Stimulated activated CD8-positive, alpha-beta memory T cell treated with anti-CD3 and anti-CD28 coated beads, Interleukin-4, amount 100 ng/mL, for 48 hours (primary cell): ENCODE data around the gene NR1H2.
A peak's percentile ranks its signal among the peaks of the same experiment; 100 is the strongest.
"Not testable (repeated sequence)": the region's sequence is repeated elsewhere in the genome, so short reads cannot be mapped to it uniquely, and the experiment has no call there.

ENCODE experiments used
- DNase-seq: peaks from one replicate; pipeline ENCODE4 v3.0.0-alpha.2; 2020

The NR1H2 gene

DNA sequence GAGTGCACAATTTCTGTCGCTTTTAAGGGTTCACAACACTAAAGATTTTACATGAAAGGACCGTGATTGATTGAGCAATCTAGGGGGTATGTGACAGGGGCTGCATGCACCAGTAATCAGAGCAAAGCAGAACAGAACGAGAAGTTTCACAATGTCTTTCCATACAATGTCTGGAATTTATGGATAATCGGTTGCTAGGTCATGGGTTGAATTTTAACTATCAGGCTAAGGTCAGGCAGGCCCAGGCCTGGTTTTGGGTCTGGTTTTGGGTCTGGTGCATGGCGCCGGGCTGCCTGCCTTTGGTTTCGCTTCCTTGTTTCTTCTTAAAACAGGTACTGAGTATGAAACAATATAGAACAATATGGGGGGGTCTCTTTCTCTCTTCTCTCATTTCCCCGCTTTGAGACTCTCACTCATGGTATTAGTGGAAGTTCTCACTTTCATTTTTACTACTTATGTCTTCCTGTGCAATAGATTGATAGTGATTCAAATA lies 29.1 kb upstream of the NR1H2 start:
- DNase-seq: peak; percentile 58

DNA sequence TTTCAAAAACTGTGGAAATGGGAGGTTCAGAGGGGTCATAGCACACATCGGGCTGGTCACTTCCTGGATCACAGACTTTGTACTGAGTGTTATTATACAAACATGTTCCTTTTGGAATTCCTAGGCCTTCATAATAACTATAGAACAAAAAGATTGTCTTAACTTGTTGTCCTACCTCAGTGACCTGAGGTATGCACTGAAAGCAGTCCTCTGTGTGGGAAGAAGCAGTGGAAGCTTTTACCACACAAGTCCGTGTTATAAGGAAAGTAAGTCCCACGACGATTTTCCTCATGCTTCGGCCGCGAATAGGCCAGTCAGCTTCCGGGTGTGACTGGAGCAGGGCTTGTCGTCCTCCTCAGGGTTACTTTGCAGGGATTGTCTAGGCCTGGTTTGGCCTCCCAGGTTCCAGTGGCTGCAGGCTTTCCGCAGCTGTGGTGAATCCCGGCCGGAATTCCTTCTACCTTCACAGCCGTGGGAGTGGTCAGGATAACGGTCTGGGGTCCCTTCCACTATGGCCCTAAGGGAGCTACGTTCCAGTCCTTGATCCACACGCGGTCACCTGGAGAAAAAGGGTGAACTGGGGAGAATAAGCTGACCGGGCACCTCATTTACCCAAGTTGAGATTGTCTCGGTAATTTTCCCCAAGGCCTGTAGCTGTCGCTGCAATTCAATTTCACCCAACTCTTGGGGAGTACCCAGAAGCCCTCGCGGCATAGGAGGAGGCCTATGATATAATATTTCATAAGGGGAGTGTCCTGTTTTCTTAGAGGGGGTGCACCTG lies 26.8 kb upstream of the NR1H2 start:
- no peak for DNase-seq

DNA sequence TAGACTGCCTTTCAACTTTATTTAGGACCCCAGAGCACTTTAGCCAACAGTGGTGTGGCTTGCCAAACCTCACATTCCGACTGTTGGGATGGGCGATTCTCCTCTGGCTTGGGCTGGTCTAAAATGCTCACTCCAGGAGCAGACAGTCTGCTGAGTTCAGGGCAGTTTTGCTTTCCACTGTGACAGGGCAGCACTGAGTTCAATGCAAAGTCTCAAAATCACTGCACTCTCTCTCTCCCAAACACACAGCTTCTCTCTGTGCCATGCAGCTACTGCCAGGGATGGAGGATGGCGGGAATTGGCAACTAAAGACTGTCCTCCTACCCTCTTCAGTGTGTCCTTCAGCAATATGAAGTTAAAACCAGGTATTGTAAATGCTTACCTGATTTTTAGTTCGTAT lies 24.0 kb upstream of the NR1H2 start:
- DNase-seq: no peak

DNA sequence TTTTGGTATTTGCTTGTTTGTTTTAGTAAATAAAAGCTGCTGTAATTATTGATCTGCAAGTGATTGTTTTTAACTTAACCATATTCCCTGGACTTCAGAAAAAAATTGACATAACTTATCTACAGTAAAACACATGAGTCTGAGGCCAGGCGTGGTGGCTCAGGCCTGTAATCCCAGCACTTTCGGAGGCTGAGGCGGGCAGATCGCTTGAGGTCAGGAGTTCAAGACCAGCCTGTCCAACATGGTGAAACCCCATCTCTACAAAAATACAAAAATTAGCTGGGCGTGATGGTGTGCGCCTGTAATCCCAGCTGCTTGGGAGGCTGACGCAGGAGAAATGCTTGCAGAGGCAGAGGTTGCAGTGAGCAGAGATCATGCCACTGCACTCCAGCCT lies 22.8 kb upstream of the NR1H2 start:
- DNase-seq: not testable (repeated sequence)

DNA sequence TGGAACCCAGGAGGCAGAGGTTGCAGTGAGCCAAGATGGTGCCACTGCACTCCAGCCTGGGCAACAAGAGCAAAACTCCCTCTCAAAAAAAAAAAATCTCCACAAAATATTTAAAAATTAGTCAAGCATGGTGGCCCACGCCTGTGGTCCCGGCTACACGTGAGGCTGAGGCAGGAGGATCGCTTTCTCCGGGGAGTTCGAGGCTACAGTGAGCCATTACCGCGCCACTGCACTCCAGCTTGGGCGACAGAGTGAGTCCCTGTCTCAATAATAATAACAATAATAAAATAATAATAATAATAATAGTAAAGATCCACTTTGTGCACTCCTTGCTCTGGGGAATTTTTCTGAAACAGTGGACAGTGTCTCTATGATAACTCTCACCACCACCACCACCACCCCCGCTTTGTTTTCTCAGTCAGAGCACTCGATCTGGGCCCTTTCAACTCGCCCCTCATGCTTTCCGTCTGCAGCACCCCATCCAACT lies 19.5 kb upstream of the NR1H2 start:
- DNase-seq: no peak

DNA sequence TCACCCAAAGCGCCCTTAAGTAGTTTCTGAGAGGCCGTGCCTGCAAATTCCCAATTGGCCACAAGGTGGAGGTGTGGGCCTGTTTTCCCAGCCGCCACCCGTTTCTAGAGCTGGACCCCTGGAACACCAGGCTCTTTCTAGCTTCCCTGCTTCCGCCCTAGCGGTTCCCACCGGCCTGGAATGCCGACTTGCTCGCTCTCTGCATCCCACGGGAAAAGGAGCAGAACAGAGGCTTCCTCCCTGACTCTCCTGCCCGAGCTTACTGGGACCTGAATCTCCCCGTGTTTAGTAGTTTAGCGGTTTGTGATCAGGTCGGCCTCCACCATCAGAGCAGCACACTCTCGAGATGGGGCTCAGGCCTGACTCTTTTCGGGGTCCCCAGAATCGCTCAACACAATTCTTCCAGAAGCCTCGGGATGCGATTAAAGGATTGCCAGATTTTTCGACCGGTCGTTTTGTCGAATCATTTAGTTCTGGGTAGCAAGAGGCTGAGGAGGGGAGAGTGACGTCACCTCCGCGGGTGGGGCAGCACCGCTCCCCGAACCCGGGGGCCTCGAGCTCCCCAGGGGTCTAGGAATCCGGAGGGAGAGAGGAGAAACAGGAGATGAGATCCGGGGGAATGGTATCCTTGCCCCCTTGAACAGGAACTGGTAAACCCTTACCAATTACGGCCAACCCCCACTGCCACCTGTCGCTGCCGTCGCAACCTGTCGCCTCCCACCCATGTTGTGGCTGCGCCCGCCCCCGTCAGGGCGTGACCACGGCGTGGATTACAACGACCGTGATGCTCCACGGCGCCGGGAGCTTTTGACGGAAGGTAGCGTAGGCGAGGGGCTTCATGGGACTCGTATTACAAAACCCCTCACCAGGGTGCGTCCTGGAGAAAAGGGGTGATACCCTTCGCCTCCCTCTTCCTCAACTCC lies 18.8 kb upstream of the NR1H2 start:
- DNase-seq: peak; percentile 92

DNA sequence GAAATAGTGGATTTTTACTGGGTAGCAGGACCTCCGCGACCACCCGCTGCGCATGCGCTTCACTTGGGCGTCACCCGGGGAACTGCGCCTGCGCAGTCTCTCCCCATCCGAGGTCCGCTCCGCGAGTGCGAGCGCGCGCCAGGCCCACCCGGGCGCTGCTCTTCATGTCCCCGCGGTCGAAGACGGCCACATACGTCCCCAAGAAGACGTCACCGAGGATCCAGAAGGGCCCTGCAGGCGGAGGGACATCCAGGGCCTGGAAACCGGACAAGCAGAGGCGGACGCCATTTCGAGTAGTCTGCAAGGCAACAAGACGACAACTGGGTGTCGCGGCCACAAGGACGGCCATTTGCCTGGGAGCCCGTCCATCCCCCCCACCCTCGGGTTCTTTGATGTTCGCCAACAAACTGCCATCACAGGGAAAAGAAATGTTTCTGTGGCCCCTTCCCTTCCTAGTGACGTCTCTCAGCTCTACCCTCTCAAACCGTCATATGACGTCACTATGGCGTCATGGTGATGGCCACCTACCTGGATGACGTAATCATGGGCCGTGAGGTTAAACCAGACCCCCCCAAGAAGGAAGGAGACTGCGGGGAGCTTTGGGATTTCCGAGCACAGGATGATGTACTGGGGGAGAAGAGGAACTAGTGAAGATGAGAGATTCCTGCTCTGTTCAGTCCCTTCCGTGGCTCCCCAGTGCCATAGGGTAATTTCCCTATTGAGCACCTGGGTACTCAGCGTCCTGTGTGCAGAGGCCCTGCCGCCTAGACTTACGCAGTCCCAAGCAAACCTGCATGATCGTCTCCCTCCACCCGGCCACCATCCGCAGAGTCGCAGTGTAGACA lies 17.6 kb upstream of the NR1H2 start:
- DNase-seq: peak; percentile 86

DNA sequence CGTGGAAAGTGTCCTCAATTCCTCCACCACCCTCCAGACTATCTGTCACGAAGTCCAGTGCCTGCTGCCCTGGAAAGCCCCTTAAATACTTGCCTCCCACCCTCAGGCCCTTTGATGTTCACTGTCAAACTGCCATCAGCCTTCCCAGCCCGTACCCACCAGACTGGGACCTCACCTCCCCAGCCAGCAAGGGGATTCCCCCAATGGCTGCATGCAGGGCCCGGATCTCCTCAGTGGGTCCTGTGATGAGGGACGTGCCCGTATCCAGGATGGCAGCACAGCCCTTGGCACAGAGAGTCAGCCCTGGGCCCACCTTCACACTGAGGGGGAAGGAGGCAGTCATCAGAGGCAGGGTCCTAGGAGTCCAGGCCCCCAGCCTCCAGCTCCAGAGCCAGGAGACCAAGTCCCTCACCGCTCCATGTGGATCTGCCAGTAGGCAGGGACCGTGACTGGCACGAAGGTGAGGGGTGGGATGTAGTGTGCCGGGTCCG lies 16.9 kb upstream of the NR1H2 start:
- peak; percentile 27 for DNase-seq

DNA sequence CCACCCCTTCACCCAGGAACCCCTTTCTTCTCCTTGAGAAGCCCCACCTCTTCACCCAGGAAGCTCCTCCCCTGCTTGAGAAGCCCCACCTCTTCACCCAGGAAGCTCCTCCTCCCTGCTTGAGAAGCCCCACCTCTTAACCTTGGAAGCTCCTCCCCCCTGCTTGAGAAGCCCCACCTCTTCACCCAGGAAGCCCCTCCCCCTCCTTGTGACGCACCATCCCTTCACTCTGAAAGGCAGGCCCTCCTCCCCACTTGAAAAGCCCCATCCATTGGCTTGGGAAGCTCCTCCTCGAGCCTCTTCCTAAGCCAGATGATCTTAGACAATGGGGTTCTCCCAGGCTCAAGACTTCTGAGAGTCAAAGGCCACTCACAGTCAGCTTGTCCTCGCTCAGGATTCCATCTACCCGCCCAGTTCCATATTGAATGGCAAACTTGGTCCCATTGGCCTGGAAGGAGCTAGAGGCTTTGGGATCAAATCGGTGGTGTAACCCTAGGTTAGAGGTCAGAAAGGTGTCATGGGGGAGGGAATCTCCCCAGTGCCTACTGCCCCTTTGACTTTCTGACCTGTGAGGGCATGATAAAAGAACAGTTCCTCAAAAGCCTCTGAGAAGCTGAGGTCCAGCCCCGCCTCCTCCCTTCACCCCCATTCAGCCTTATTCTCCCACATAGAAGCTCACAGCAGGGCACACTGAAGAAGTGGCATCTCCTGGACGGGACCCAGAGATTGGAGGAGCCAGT lies 14.8 kb upstream of the NR1H2 start:
- DNase-seq: peak; percentile 73

DNA sequence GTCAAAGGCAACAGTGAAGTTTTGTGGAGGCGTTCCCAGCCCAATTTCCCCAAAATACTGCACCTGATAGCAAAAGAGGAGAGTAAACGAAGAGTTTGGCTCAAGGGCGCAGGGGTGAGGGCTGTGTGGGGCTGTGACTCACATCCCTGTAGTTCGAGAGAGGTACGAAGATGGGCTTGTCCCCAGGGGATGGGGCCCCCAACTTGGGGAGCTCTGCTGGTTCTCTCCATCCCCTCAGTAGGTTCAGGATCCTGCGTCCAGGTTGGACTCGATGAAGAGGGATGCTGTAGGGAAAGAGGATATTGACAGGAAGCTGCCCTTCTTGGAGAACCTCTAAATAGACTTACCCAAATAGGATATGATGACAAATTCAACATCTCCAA lies 14.2 kb upstream of the NR1H2 start:
- DNase-seq: peak; percentile 60

DNA sequence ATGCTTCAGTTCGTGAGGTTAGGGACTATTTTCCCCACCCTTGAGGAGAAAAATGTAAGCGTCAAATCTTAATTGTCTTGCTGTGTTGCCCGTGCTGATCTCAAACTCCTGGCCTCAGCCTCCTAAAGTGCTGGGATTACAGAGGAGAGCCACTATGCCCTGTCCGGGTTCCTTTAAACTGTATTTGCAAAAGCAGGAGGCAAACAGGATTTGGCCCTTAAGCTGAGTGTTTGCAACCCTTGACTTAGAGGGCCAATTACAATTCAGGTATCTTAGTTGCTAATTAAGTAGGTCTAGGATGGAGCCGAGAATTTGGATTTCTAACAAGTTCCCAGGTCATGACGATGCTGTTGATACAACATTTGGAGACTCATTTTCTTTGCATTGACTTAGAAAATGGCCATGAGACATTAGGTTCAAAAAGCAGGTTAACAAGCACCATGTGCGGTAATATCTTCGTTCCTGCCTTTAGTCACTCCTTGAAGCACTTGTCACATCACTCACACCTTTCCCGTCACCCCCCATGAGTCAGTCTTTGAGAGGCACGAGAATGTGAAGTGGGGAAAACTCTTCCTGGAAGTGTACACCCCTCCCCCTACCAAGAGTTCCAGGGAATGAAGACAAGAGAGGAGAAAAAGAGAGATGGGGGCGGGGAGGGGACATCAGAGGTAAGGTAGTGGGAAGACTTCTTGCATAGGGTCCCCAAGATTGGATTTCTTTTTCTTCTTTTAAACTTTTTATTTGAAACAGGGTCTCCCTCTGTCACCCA lies 13.4 kb upstream of the NR1H2 start:
- peak; percentile 73 for DNase-seq

DNA sequence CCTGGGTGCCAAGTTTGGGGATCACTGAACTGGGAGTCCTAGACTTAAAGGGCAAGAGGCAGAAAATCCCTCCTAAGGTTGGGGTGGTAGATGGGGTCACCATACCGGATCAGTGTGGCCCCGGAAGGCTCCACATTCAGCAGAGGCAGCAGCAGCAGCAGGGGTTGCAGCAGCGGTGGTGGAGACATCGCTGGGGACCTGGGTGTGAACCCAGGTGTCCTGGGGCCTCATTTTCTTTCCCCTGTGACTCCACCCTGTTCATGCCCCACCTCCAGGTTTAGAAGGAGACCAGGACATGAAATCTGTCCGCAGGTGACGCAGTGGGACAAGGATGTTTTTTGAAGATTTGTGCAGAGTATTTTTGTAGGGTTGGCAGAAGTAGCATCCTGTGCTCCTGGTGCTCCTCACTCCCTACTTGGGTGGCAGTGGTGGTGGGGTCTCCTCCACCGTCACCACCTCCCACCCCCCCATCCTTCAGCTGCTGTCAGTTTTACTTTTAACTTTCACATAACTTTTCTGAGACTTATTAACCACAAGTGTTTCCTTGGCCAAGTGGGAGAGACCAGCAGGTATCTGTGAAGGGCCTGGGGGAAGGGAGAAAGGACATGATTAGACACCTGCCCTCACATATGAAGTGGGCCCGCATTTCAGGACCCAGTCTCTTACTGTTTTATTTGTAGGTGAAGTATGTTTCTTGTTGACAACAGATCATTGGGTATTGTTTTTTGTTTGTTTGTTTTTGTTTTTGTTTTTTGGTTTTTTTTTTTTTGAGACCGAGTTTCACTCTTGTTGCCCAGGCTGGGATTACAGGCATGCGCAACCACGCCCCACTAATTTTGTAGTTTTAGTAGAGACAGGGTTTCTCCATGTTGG lies 10.6 kb upstream of the NR1H2 start, which contains the start of gene NAPSA:
Gene NAPSA, minus strand, starts transcription at position 206 of the 873 bp plus-strand sequence. Its CDS starts 18 bp downstream, at position 188.
- peak; percentile 54 for DNase-seq

DNA sequence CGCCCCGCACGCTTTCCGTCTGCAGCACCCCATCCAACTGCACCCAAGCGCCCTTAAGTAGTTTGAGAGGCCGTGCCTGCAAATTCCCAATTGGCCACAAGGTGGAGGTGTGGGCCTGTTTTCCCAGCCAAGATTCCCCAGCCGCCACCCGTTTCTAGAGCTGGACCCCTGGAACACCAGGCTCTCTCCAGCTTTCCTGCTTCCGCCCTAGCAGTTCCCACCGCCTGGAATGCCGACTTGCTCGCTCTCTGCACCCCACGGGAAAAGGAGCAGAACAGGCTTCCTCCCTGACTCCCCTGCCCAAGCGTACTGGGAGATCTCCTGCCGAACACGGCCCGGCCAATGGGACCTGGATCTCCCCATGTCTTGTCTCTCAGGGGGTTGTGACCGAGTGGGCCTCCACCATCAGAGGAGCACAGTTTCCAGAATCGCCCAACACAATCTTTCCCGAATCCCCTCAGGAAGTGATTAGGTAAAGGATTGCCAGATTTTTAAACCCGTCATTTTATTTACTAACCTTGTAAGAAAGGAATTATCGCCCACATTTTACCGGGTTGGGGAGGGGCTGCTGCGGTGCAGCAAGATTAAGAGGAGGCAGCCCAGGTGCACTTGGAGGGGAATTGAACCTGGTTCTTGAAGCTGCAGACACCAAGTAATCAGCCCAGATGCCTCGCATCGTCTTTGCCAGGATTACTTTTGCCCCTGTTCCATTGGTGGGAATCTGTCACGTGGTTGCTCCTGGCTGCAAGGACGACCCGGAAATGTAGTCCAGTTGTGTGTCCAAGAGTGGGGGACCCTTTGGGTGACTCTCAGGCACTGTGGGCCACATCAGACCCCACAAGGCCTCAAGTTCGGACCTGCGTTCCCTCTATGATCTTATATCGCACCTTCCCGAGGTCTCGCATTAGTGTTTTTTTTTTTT lies 7.3 kb upstream of the NR1H2 start:
- DNase-seq: peak; percentile 90

DNA sequence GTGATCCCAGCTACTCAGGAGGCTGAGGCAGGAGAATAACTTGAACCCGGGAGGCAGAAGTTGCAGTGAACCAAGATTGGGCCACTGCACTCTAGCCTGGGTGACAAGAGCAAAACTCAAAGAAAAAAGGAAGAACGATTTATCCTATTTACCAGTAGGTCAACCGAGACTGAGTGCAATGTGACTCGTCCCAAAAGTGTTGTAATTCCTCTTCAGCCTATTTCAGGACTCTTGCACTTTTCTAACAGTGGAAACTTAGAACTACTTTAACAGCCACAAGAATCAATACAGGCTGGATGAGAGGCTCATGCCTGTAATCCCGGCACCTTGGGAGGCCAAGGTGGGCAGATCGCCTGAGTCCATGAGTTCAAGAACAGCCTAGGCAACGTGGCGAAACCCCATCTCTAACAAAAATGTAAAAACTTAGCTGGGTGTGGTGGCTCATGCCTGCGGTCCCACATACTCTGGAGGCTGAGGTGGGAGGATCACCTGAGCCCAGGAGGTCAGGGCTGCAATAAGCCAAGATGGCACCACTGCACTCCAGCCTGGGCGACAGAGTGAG lies 4.3 kb upstream of the NR1H2 start:
- DNase-seq: no peak

DNA sequence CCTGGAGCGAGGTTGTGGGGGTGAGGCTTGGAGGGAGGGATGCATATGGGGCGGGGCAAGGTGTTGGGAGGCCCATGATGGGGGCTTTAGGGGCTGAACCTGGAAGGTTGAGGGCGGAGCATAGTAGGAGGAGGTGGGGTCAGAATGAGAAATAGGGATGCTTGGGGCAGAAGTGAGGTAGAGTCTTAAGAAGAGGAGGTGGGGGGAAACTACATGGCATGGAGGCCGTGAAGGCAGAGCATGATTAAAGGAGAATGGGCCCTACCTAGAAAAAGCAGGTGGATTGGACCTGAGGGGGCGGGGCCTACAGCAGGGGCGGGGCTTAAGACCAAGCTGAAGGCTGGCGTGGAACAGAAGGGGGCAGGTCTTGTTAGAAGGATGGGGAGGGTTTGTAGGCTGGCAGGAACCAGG lies 799 bp downstream of the NR1H2 start:
- peak; percentile 76 for DNase-seq

DNA sequence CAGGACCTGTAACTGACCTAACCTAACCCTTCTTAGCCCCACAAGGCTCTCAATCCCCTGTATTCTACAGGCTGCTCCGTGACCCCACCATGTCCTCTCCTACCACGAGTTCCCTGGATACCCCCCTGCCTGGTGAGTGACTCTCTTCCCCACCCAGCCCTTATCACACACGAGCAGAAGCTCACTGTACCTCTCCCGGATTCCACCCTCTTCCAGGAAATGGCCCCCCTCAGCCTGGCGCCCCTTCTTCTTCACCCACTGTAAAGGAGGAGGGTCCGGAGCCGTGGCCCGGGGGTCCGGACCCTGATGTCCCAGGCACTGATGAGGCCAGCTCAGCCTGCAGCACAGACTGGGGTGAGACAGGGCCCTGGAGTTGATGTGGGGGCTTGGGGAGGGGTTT lies 1.3 kb downstream of the NR1H2 start:
- no peak for DNase-seq

DNA sequence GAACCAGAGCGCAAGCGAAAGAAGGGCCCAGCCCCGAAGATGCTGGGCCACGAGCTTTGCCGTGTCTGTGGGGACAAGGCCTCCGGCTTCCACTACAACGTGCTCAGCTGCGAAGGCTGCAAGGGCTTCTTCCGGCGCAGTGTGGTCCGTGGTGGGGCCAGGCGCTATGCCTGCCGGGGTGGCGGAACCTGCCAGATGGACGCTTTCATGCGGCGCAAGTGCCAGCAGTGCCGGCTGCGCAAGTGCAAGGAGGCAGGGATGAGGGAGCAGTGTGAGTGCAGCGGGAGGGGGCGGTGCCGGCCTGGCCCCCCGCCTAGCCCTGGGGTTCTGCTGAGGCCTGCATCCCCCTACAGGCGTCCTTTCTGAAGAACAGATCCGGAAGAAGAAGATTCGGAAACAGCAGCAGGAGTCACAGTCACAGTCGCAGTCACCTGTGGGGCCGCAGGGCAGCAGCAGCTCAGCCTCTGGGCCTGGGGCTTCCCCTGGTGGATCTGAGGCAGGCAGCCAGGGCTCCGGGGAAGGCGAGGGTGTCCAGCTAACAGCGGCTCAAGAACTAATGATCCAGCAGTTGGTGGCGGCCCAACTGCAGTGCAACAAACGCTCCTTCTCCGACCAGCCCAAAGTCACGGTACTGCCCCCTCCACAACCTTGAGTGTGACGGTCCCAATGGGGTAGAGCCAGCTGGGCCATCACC lies 2.1 kb downstream of the NR1H2 start:
- no peak for DNase-seq

DNA sequence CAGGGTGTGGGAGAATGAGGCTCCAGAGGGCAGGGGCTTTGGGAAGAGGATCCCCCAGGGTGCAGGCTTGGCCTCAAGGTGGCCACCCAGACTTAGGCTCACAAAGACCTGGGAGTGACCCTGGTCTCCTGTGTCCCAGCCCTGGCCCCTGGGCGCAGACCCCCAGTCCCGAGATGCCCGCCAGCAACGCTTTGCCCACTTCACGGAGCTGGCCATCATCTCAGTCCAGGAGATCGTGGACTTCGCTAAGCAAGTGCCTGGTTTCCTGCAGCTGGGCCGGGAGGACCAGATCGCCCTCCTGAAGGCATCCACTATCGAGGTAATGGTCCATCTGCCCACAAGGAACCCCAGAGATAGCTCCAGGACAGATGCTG lies 2.6 kb downstream of the NR1H2 start:
- DNase-seq: no peak
